DOHH2 (cell line): ENCODE measurements around the gene PRMT7.

Source experiments
- CTCF ChIP-seq: fragments of 200-600 bp; sonication (generic); IDR thresholded peaks from one replicate; pipeline ENCODE4 v1.5.1; 2014; ENCODE audit warnings: antibody characterized with exemption, mild to moderate bottlenecking, low read depth, low read length; ENCODE audit not compliant: poor library complexity, severe bottlenecking
- EZH2phosphoT487 ChIP-seq: fragments of 200-600 bp; sonication (generic); IDR thresholded peaks from 2 replicates; pipeline ENCODE4 v1.6.1; 2017; ENCODE audit warnings: borderline replicate concordance, mild to moderate bottlenecking, antibody characterized with exemption, low read length, moderate library complexity, mixed read lengths

- TF ChIP-seq CTCF (no peak), EZH2phosphoT487 (no peak)
These were observed 41.2 kb downstream of the PRMT7 start for GRCh38 chr16:68351991-68352431.
